B cell (primary cell): ENCODE results near the gene IYD. TPM values are rescaled to one million over a fixed set of nuclear protein-coding genes. Genes with fewer than 3 reads are reported as not detected.

ENCODE experiments used
- ATAC-seq: fragments of 200-7000 bp; cut with Tn5 transposase; one replicate; pipeline ENCODE4 v1.10.0; 2021; ENCODE audit warnings: low read depth, mild to moderate bottlenecking, moderate number of reproducible peaks, moderate library complexity
- CTCF ChIA-PET: fragments of 350-600 bp; sonication (Branson Sonifier 250); formaldehyde crosslinking; loops from one replicate; lab custom pipeline; 2021; ENCODE audit warnings: antibody characterized with exemption, inconsistent platforms; lab: Charles Lee
- POLR2A ChIA-PET: fragments of 350-600 bp; sonication (Branson Sonifier 250); formaldehyde crosslinking; loops from one replicate; lab custom pipeline; 2021; ENCODE audit warnings: antibody characterized with exemption; lab: Charles Lee
- DNase-seq: peaks from one replicate; pipeline ENCODE4 v3.0.0; 2013
- H2AFZ ChIP-seq: 2 replicates; pipeline ENCODE4 v1.6.1; 2012; ENCODE audit warnings: mild to moderate bottlenecking, low read depth, low read length; ENCODE audit not compliant: insufficient read depth, poor library complexity, severe bottlenecking
- H3K27ac ChIP-seq, 2 donors: 1 replicate in 1 of 2; 2 replicates in 1 of 2; pipeline ENCODE4 v1.5.1; 2012 to 2013; ENCODE audit warnings: low read length in 2 of 2, mild to moderate bottlenecking in 2 of 2, moderate library complexity in 1 of 2
- H3K27me3 ChIP-seq, 4 experiments: fragments of 200-600 bp in 1 of 4; sonication (generic) in 1 of 4; replicated peaks in 1 of 4; 1 replicate in 2 of 4; 2 replicates in 2 of 4; pipeline versions ENCODE4 v1.6.1 to v1.7.0; 2013 to 2016; ENCODE audit warnings: low read length in 3 of 4, mild to moderate bottlenecking in 2 of 4, mixed read lengths in 1 of 4, moderate library complexity in 1 of 4; ENCODE audit not compliant: insufficient read depth in 4 of 4, control insufficient read depth in 3 of 4; ENCODE audit errors: control extremely low read depth in 1 of 4
- H3K36me3 ChIP-seq, 2 experiments: replicated peaks in 1 of 2; 1 replicate in 1 of 2; 2 replicates in 1 of 2; pipeline versions ENCODE4 v1.6.1 to v1.7.1; 2013; ENCODE audit warnings: low read length in 1 of 2; ENCODE audit not compliant: insufficient read depth in 2 of 2, control insufficient read depth in 1 of 2; ENCODE audit errors: control extremely low read depth in 1 of 2, extremely low read depth in 1 of 2
- H3K4me1 ChIP-seq, 2 donors: fragments of 200-600 bp in 1 of 2; sonication (generic) in 1 of 2; 1 replicate in 1 of 2; 2 replicates in 1 of 2; pipeline versions ENCODE4 v1.5.1 to v1.6.1; 2013 to 2017; ENCODE audit warnings: low read length in 2 of 2; ENCODE audit not compliant: control insufficient read depth in 2 of 2, insufficient read depth in 2 of 2
- H3K4me2 ChIP-seq: replicated peaks from 2 replicates; pipeline ENCODE3; 2012; ENCODE audit warnings: mild to moderate bottlenecking, low read depth, low read length; ENCODE audit not compliant: poor library complexity, severe bottlenecking
- H3K4me3 ChIP-seq, 5 experiments: fragments of 200-600 bp in 1 of 5; sonication (generic) in 1 of 5; 1 replicate in 3 of 5; 2 replicates in 2 of 5; pipeline versions ENCODE4 v1.5.1 to v1.7.0; 2011 to 2016; ENCODE audit warnings: low read length in 4 of 5, mild to moderate bottlenecking in 4 of 5, low read depth in 2 of 5, control low read depth in 1 of 5, moderate library complexity in 1 of 5; ENCODE audit not compliant: insufficient read depth in 1 of 5; ENCODE audit errors: control extremely low read depth in 1 of 5, extremely low read depth in 1 of 5
- H3K79me2 ChIP-seq: fragments of 200-600 bp; sonication (generic); one replicate; pipeline ENCODE4 v1.6.0; 2016; ENCODE audit warnings: low read length; ENCODE audit not compliant: control insufficient read depth, insufficient read depth
- H3K9ac ChIP-seq: fragments of 200-600 bp; sonication (generic); 2 replicates; pipeline ENCODE4 v1.6.1; 2017; ENCODE audit warnings: mild to moderate bottlenecking, low read length, moderate library complexity
- H3K9me3 ChIP-seq, 3 donors: one replicate each; pipeline versions ENCODE4 v1.6.1 to v1.7.1; 2013; ENCODE audit warnings: low read length in 2 of 3; ENCODE audit not compliant: control insufficient read depth in 2 of 3, insufficient read depth in 1 of 3; ENCODE audit errors: control extremely low read depth in 1 of 3
- H4K20me1 ChIP-seq: 2 replicates; pipeline ENCODE4 v1.6.0; 2012; ENCODE audit warnings: mild to moderate bottlenecking, low read length; ENCODE audit not compliant: insufficient read depth, control insufficient read depth, poor library complexity, severe bottlenecking
- H3K27ac Mint-ChIP-seq: one replicate; pipeline ENCODE4 v1.8.0; 2021; ENCODE audit warnings: mixed read lengths
- H3K27me3 Mint-ChIP-seq: one replicate; pipeline ENCODE4 v1.8.0; 2021; ENCODE audit warnings: mixed read lengths
- H3K4me1 Mint-ChIP-seq: one replicate; pipeline ENCODE4 v1.8.0; 2021; ENCODE audit warnings: mixed read lengths
- H3K4me3 Mint-ChIP-seq: one replicate; pipeline ENCODE4 v1.8.0; 2021; ENCODE audit warnings: mixed read lengths
- H3K9me3 Mint-ChIP-seq: one replicate; pipeline ENCODE4 v1.8.0; 2022; ENCODE audit warnings: mixed read lengths; ENCODE audit not compliant: insufficient read depth
- EZH2 ChIP-seq: IDR thresholded peaks from 2 replicates; pipeline ENCODE4 v1.6.1; 2012; ENCODE audit warnings: borderline replicate concordance, low read depth, mild to moderate bottlenecking, moderate library complexity, low read length; ENCODE audit not compliant: insufficient read depth, poor library complexity, severe bottlenecking
- WGBS: methylation state at CpG from one replicate; pipeline ENCODE4 v1.1.5; 2013; ENCODE audit warnings: missing lambda C conversion rate; ENCODE audit not compliant: insufficient coverage; 5-methylcytosine and 5-hydroxymethylcytosine counted together
- intact Hi-C: fragments of 100-400 bp; cut with micrococcal nuclease; formaldehyde crosslinking; loops from one replicate; pipeline ENCODE4 v1.10.0; 2022
- polyA plus RNA-seq: library from polyadenylated mRNA; depleted of rRNA; stranded (reverse); fragments of >200 nt; gene quantifications from 2 replicates; pipeline ENCODE4 v1.2.3, GENCODE V29; 2012
- total RNA-seq, 2 donors: library from RNA; stranded (reverse); fragments of 120-200 nt in 1 of 2; gene quantifications; 1 replicate in 1 of 2; 2 replicates in 1 of 2; pipeline versions ENCODE4 v1.2.3 to v1.2.4, GENCODE V29; 2013 to 2022
- TF ChIP-seq, protein P1 (sequence below): fragments of 200-600 bp; IDR thresholded peaks from one replicate; pipeline ENCODE4 v1.8.0; 2022; ENCODE audit warnings: antibody characterized with exemption, mild to moderate bottlenecking

IYD gene
- total and polyA plus RNA-seq, 2 donors (not counting 1 experiment from before 2014, with no cell fraction given): not detected

DNA sequence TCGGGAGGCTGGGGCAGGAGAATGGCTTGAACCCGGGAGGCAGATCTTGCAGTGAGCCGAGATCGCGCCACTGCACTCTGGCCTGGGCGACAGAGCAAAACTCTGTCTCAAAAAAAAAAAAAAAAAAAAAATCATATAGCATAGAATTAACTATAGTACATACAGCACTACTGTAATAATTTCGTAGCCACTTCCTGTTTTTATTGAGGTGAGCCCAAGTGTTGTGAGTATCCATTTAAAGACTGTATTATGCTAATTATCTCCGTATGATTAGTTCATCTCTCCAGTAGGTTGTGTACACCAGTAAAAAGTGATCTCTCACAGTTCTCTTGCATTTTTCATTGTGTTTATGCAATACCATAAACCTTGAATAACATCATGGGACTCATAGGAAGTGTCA lies 70.6 kb downstream of the IYD start:
- DNase-seq (no peak), ATAC-seq (no peak)
- Mint-ChIP-seq H3K4me3 (no peak overlapping the region), H3K27ac (no peak overlapping the region), H3K27me3 (peaks cover 6% of the 10 kb centered on the region), H3K4me1 (no peaks in the 10 kb centered on the region), H3K9me3 (peaks cover 2% of the 10 kb centered on the region)
- H3K36me3 ChIP-seq: no peaks in the 10 kb centered on the region
- peaks cover 0 to 9% (median 5%) of the 10 kb centered on the region in 3 donors for H3K9me3 ChIP-seq
- TF ChIP-seq, protein P1, sequence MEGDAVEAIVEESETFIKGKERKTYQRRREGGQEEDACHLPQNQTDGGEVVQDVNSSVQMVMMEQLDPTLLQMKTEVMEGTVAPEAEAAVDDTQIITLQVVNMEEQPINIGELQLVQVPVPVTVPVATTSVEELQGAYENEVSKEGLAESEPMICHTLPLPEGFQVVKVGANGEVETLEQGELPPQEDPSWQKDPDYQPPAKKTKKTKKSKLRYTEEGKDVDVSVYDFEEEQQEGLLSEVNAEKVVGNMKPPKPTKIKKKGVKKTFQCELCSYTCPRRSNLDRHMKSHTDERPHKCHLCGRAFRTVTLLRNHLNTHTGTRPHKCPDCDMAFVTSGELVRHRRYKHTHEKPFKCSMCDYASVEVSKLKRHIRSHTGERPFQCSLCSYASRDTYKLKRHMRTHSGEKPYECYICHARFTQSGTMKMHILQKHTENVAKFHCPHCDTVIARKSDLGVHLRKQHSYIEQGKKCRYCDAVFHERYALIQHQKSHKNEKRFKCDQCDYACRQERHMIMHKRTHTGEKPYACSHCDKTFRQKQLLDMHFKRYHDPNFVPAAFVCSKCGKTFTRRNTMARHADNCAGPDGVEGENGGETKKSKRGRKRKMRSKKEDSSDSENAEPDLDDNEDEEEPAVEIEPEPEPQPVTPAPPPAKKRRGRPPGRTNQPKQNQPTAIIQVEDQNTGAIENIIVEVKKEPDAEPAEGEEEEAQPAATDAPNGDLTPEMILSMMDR: no peak
- no peak for TF ChIP-seq EZH2
- ChIA-PET POLR2A (no interaction called here), CTCF (no interaction called here)
- intact Hi-C loops: no loop called here
- no peak overlapping the region for H3K27ac ChIP-seq
- WGBS: no CpG with 5 or more reads among the region's 8 CpGs
- no peak overlapping the region for H2AFZ ChIP-seq
- H3K79me2 ChIP-seq: no peaks in the 10 kb centered on the region
- no peaks in the 10 kb centered on the region for H4K20me1 ChIP-seq
- H3K27me3 ChIP-seq: no peaks in the 10 kb centered on the region
- no peak overlapping the region for H3K9ac ChIP-seq
- no peak overlapping the region for H3K4me2 ChIP-seq
- no peak overlapping the region for H3K4me3 ChIP-seq
- no peaks in the 10 kb centered on the region for H3K4me1 ChIP-seq

DNA sequence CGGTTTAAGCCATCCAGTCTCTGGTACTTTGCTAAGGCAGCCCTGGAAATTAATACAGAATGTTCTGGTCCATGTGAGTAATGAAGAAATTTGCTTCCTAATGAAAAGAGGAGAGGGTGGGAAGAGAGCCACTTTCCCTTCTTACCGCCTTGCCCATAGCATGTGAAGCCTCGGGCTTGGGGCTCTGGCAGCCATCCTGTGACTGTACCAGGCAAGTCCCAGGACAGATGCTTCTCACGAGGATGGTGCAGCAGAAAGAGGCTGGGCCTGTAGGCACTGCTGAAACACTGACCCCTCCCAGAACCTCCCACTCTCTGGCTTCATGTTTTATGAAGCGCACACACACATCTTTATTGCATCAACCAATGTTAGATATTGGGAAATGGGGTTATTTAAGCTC lies 74.8 kb downstream of the IYD start:
- intact Hi-C loops: no loop called here
- Mint-ChIP-seq H3K4me3 (no peak overlapping the region), H3K9me3 (peaks cover 2% of the 10 kb centered on the region), H3K27me3 (peaks cover 7% of the 10 kb centered on the region), H3K4me1 (no peaks in the 10 kb centered on the region), H3K27ac (no peak overlapping the region)
- Histone ChIP-seq H3K4me3 (no peak overlapping the region), H4K20me1 (no peaks in the 10 kb centered on the region), H3K4me1 (no peaks in the 10 kb centered on the region), H3K27me3 (no peaks in the 10 kb centered on the region), H3K9ac (no peak overlapping the region), H3K36me3 (no peaks in the 10 kb centered on the region), H3K27ac (no peak overlapping the region), H2AFZ (no peak overlapping the region), H3K79me2 (no peaks in the 10 kb centered on the region), H3K9me3 (peaks cover 0 to 5% (median 2%) of the 10 kb centered on the region in 3 donors), H3K4me2 (no peak overlapping the region)
- TF ChIP-seq, protein P1: no peak
- no peak for TF ChIP-seq EZH2
- WGBS: 77% methylated on average over 4 of the region's 5 CpGs
- CTCF ChIA-PET: no interaction called here
- DNase-seq: no peak
- ATAC-seq: no peak
- POLR2A ChIA-PET: no interaction called here
